SK-N-MC (cell line): ENCODE data around the gene CCDC88C.

Source experiments
- EZH2 ChIP-seq: fragments of 200-600 bp; sonication (generic); IDR thresholded peaks from one replicate; pipeline ENCODE4 v1.6.1; 2017; ENCODE audit warnings: antibody characterized with exemption
- POLR2AphosphoS5 ChIP-seq: IDR thresholded peaks from 2 replicates; pipeline ENCODE4 v1.6.1; 2012; ENCODE audit warnings: mild to moderate bottlenecking, low read depth, low read length, borderline replicate concordance

DNA sequence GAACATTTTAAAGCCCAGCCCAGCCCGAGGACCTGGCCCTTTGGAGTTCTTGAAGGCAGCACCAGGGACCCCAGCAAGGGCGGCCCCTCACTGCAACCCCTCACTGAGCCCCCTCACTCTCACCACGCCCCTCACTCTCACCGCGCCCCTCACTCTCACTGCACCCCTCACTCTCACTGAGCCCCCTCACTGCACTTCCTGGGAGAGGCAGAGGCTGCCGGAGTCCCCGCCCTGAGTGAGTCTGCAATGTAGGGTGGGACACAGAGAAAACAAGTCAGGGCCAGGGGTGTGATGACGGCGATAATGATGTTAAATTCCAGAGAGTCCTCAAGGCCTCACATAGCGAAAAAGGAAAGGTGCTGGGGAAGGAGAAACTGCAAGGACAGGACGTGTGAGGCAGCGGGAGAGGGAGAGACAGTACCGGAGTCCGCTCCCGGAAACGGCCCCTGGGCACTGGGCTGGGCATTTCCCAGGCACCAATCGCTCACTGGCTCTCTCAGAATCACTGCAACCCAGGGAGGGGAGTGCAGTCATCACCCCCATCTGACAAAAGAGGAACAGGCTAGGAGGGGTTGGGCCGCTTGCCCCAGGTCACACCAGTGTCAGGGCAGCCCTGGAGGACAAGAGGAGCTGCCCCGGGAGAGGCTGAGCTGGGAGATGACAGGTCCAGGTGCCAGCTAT, 24.9 kb downstream of the CCDC88C start:
- no peak for TF ChIP-seq POLR2AphosphoS5
- no peak for TF ChIP-seq EZH2
